ENCODE results near the gene PRUNE1.

- TF ChIP-seq POLR2A (IDR thresholded peaks at IDR 0.05) (no peak), CTCF (IDR thresholded peaks at IDR 0.05) (no peak)
These were observed 53.5 kb downstream of the PRUNE1 start for GRCh38 chr1:151061704-151062103.

Measured in thyroid gland (tissue), 4 donors.